HepG2 (cell line): ENCODE results near the gene SURF2. TPM values are rescaled to one million over a fixed set of nuclear protein-coding genes. Genes with fewer than 3 reads are reported as not detected.

Experiments used
- AGO2 ChIP-seq: fragments of 200-400 bp; formaldehyde crosslinking; optimal IDR thresholded peaks from 2 replicates; pipeline ENCODE3; 2017; ENCODE audit warnings: mild to moderate bottlenecking, low read depth, low read length, moderate library complexity
- HMGA1 ChIP-seq: sonication (generic); formaldehyde crosslinking; conservative IDR thresholded peaks from 2 replicates; pipeline ENCODE4 v1.4.0; 2020; ENCODE audit warnings: missing genetic modification reagents
- HOXA5 ChIP-seq: sonication (generic); formaldehyde crosslinking; IDR thresholded peaks from 2 replicates; pipeline ENCODE4 v1.4.0; 2020; ENCODE audit warnings: missing genetic modification reagents
- HOXD1 ChIP-seq: sonication (generic); formaldehyde crosslinking; IDR thresholded peaks from 2 replicates; pipeline ENCODE4 v1.5.0; 2020; ENCODE audit warnings: missing genetic modification reagents
- MTERF4 ChIP-seq: sonication (generic); formaldehyde crosslinking; IDR thresholded peaks from 2 replicates; pipeline ENCODE4 v1.8.0; 2023; ENCODE audit warnings: mild to moderate bottlenecking, missing genetic modification reagents
- NFAT5 ChIP-seq: sonication (generic); formaldehyde crosslinking; IDR thresholded peaks from 2 replicates; pipeline ENCODE4 v1.4.0; 2020; ENCODE audit warnings: missing genetic modification reagents
- RBAK ChIP-seq: sonication (generic); formaldehyde crosslinking; IDR thresholded peaks from 2 replicates; pipeline ENCODE4 v1.5.1; 2020; ENCODE audit warnings: mild to moderate bottlenecking, missing genetic modification reagents
- YEATS2 ChIP-seq: sonication (generic); formaldehyde crosslinking; IDR thresholded peaks from 2 replicates; pipeline ENCODE4 v1.4.0; 2020; ENCODE audit warnings: missing genetic modification reagents, borderline replicate concordance
- ZHX2 ChIP-seq, 2 experiments: sonication (generic) in 1 of 2; formaldehyde crosslinking in 1 of 2; IDR thresholded peaks; 2 replicates each; pipeline versions ENCODE4 v1.6.1 to v1.9.0; 2014 to 2022; ENCODE audit warnings: antibody characterized with exemption in 1 of 2, borderline replicate concordance in 1 of 2, inconsistent platforms in 1 of 2, low read depth in 1 of 2, missing genetic modification reagents in 1 of 2
- ZNF432 ChIP-seq: sonication (generic); formaldehyde crosslinking; IDR thresholded peaks from 2 replicates; pipeline ENCODE4 v1.5.0; 2020; ENCODE audit warnings: missing genetic modification reagents, mild to moderate bottlenecking, borderline replicate concordance
- ZNF441 ChIP-seq: sonication (generic); formaldehyde crosslinking; IDR thresholded peaks from 2 replicates; pipeline ENCODE4 v1.7.0; 2021; ENCODE audit warnings: missing genetic modification reagents, borderline replicate concordance
- ZNF552 ChIP-seq: sonication (generic); formaldehyde crosslinking; IDR thresholded peaks from 2 replicates; pipeline ENCODE4 v1.9.0; 2022; ENCODE audit warnings: missing genetic modification reagents, mild to moderate bottlenecking, borderline replicate concordance
- ZNF577 ChIP-seq: sonication (generic); formaldehyde crosslinking; IDR thresholded peaks from 2 replicates; pipeline ENCODE4 v1.4.0; 2020; ENCODE audit warnings: mild to moderate bottlenecking, low read depth, missing genetic modification reagents, borderline replicate concordance
- ZNF614 ChIP-seq: IDR thresholded peaks from 2 replicates; pipeline ENCODE4 v1.6.1; 2018; ENCODE audit warnings: missing biosample characterization, missing genetic modification reagents, inconsistent platforms, borderline replicate concordance
- ZNF75D ChIP-seq: sonication (generic); formaldehyde crosslinking; IDR thresholded peaks from 2 replicates; pipeline ENCODE4 v1.8.1; 2023; ENCODE audit warnings: missing genetic modification reagents, mild to moderate bottlenecking, borderline replicate concordance
- ZNF782 ChIP-seq: sonication (generic); formaldehyde crosslinking; IDR thresholded peaks from 2 replicates; pipeline ENCODE4 v1.4.0; 2020; ENCODE audit warnings: missing genetic modification reagents, mild to moderate bottlenecking, borderline replicate concordance
- polyA plus RNA-seq, 8 experiments: library from polyadenylated mRNA; depleted of rRNA in 3 of 8; stranded (reverse) in 7 of 8; unstranded in 1 of 8; fragments of >200 nt; fragmentation: Illumina TruSeq in 4 of 8; extraction: Trizol in 4 of 8; gene quantifications; 2 replicates each; pipeline versions ENCODE4 v1.2.1 to v1.2.3, GENCODE V29; 2011 to 2016; ENCODE audit warnings: low read depth in 4 of 8, missing spikeins in 1 of 8, mixed read lengths in 1 of 8; ENCODE audit not compliant: insufficient read depth in 1 of 8
- total RNA-seq, 5 experiments: library from RNA; depleted of rRNA; stranded (reverse); fragments of >200 nt; fragmentation: Illumina TruSeq; extraction: Trizol; gene quantifications; 2 replicates each; pipeline ENCODE4 v1.2.3, GENCODE V29; 2016; ENCODE audit warnings: low read depth in 1 of 5

The SURF2 gene
- total and polyA plus RNA-seq, 2 of the 13 experiments (the other 11 are each of a cell fraction or from before 2014, with no cell fraction given) = 6.3 to 13.6 TPM

GRCh38 chr9:133386338-133386737 is 30.0 kb downstream of the SURF2 start (continued):
- TF ChIP-seq NFAT5 (no peak), HOXA5 (CRISPR knock-in tag) (no peak), ZHX2 (IDR thresholded peaks at IDR 0.05; ENCODE audit: low read depth) (no peak), ZHX2 (CRISPR knock-in tag; IDR thresholded peaks at IDR 0.05; ENCODE audit: borderline replicate concordance) (no peak), ZNF441 (CRISPR knock-in tag) (no peak; the same call in 1 of the 2 replicates), MTERF4 (CRISPR knock-in tag) (0 out of 2 replicates have a peak, but pooled peaks have one; percentile 47), ZNF614 (CRISPR knock-in tag) (no peak), ZNF552 (CRISPR knock-in tag) (no peak), ZNF577 (no peak), YEATS2 (no peak), RBAK (no peak), HOXD1 (CRISPR knock-in tag) (peak; percentile 36; the same call in 1 of the 2 replicates), AGO2 (no peak), ZNF75D (CRISPR knock-in tag) (no peak), ZNF432 (CRISPR knock-in tag) (no peak), ZNF782 (no peak), HMGA1 (no peak)
